ENCODE data around the gene ELMO1.

The ELMO1 gene

DNA sequence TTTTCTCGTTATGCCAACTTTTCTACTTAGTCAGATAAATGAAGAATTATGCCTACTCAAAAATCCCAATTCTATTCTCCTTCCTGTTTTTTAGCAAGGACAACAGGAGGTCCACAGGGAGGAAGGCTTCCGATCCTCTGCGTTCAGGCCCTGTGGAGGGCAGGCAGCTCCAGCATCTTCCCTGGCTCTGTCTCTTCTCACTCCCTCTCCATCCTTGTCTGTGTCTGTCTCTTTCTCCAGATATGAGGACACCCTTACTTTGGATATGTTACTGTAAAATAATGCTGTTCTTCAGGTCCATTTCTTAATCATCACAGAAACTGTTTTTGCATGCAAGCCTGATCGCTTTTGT lies 166.6 kb downstream of the ELMO1 start:
- TF ChIP-seq, protein P1, sequence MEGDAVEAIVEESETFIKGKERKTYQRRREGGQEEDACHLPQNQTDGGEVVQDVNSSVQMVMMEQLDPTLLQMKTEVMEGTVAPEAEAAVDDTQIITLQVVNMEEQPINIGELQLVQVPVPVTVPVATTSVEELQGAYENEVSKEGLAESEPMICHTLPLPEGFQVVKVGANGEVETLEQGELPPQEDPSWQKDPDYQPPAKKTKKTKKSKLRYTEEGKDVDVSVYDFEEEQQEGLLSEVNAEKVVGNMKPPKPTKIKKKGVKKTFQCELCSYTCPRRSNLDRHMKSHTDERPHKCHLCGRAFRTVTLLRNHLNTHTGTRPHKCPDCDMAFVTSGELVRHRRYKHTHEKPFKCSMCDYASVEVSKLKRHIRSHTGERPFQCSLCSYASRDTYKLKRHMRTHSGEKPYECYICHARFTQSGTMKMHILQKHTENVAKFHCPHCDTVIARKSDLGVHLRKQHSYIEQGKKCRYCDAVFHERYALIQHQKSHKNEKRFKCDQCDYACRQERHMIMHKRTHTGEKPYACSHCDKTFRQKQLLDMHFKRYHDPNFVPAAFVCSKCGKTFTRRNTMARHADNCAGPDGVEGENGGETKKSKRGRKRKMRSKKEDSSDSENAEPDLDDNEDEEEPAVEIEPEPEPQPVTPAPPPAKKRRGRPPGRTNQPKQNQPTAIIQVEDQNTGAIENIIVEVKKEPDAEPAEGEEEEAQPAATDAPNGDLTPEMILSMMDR (IDR thresholded peaks at IDR 0.05): no peak
- Histone ChIP-seq H3K9me3 (no peaks in the 10 kb centered on the region), H3K36me3 (no peaks in the 10 kb centered on the region), H3K4me1 (peaks cover 0 to 16% (median 3%) of the 10 kb centered on the region in 4 donors), H3K27me3 (no peaks in the 10 kb centered on the region), H3K27ac (no peak overlapping the region), H3K4me3 (no peak overlapping the region)
- no peak for DNase-seq
- intact Hi-C loops (cut with DNase I; ENCODE audit: low total_unique reads): no loop called here

DNA sequence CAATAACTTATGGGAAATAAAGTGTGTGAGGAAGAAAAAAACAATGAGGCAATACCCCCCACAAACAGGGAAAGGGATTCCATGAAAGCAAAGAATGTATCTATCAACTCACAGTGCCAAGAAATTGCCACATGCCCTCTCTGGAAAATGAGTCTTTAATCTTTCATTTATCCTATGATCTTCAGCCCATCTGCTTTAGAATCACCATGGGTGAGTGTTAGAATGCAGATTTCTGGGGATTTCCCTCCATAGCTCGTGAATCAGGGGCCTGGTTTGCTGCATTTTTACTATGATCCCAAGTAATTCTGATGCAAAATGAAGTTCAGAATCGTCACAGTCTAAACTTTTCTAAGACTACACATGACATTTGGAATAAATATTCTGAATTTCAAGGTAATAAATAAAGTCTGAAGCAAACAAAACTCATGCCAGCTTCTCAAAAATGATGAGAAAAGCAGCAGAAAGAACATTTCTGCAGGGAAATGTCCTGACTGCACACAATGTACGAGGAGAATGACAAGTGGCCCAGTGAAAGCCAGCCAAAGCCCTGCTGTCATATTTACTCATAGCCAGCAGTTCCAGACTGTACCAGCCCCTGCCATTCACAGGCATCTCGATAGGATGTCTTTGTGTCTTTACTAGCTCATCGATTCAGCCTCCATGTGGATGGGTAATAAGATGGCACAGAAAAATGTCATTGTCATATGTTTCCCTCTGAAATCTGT lies 167.1 kb downstream of the ELMO1 start:
- no peak overlapping the region for H3K27ac ChIP-seq
- H3K27me3 ChIP-seq: no peaks in the 10 kb centered on the region
- no peak for DNase-seq
- H3K4me3 ChIP-seq: no peak overlapping the region
- TF ChIP-seq, protein P1 (IDR thresholded peaks at IDR 0.05): no peak
- peaks cover 0 to 12% (median 3%) of the 10 kb centered on the region in 4 donors for H3K4me1 ChIP-seq
- H3K36me3 ChIP-seq: no peaks in the 10 kb centered on the region
- intact Hi-C loops (cut with DNase I; ENCODE audit: low total_unique reads): no loop called here
- no peaks in the 10 kb centered on the region for H3K9me3 ChIP-seq

DNA sequence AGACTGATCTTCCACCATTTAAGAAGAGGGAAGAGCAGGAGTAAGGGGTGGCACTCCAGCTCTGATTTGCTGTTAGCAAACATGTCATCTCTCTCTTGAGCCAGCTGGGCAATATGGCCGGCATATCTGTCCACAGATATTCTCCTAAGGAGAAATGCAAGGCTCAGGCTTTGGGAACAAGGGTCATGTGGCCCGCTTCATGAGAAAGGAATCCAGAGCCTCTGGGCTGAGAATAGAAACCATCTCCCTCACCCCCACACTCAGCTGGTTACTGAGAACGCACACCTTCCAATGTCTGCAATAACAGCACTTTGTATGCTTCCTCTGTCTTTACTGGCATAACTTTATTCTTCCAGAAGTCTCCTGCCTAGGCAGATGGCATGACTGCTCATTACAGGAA lies 171.2 kb downstream of the ELMO1 start:
- intact Hi-C loops (cut with DNase I; ENCODE audit: low total_unique reads): no loop called here
- Histone ChIP-seq H3K4me1 (no peaks in the 10 kb centered on the region), H3K36me3 (no peaks in the 10 kb centered on the region), H3K9me3 (no peaks in the 10 kb centered on the region), H3K27me3 (no peaks in the 10 kb centered on the region), H3K4me3 (no peak overlapping the region), H3K27ac (no peak overlapping the region)
- TF ChIP-seq, protein P1 (IDR thresholded peaks at IDR 0.05): no peak
- no peak for DNase-seq

DNA sequence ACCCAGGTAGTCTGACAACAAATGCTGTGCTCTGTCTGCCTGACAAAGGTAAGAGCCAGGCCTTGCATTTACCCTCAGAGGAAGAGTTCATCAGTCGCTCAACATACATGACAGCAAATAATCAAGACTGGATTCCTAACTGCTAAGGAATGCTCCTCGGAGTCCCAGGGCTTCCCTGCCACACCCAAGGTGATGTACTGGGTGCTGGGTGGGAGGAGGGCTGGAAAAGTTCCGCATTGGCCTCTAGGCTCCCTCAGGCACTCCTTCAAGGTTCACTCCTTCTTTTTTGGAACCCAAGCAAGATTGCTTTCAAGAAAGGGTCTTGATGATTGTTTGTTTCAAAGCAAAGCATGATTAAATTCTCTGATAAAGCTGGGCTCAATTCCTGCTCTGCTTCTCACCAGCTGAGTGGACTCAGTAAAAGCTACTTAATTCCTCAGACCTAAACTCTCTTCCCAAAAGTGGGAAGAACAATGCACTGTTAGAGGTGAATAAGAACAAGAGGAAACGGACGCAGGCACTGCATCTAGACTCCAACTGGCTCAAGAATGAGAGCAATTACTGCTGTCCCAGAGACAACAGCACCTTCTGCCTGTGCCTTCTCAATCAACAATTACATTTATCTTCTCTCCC lies 173.5 kb downstream of the ELMO1 start:
- H3K36me3 ChIP-seq: no peaks in the 10 kb centered on the region

DNA sequence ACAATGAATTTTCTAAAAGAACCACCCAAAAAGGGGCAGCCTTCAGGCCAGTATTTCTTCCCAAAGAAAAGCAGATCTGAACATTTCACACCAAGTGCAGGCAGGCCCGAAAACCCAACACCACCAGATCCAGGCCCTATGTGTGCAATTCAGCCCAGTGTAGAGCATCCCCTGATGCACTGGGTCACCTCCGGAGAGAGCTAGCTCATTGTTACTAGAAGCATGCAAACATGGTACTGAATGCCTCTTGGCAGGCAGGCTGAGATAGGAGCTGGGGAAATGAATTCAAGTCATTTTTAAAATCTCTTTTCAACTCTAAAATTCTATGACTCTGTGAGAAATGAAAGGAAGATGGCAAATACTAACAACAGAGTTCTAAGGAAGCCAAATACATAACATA lies 174.8 kb downstream of the ELMO1 start:
- DNase-seq: no peak
- Histone ChIP-seq H3K4me1 (no peaks in the 10 kb centered on the region), H3K9me3 (no peaks in the 10 kb centered on the region), H3K36me3 (no peaks in the 10 kb centered on the region), H3K27ac (no peak overlapping the region), H3K4me3 (no peak overlapping the region), H3K27me3 (no peaks in the 10 kb centered on the region)
- intact Hi-C loops (cut with DNase I; ENCODE audit: low total_unique reads): no loop called here
- TF ChIP-seq, protein P1 (IDR thresholded peaks at IDR 0.05): no peak

More for the DNA sequence above, 173.5 kb downstream of the ELMO1 start:
- DNase-seq: no peak
- no peak overlapping the region for H3K27ac ChIP-seq
- H3K4me3 ChIP-seq: no peak overlapping the region
- H3K4me1 ChIP-seq: no peaks in the 10 kb centered on the region
- H3K27me3 ChIP-seq: no peaks in the 10 kb centered on the region
- TF ChIP-seq, protein P1 (IDR thresholded peaks at IDR 0.05): no peak
- H3K9me3 ChIP-seq: no peaks in the 10 kb centered on the region
- intact Hi-C loops (cut with DNase I; ENCODE audit: low total_unique reads): no loop called here

Measured in tibial artery (tissue), 4 donors.